Activated T-cell treated with anti-CD3 and anti-CD28 coated beads, Interleukin-2, amount 50 U/mL, for 4 hours (primary cell): Measurements from ENCODE around the gene DNAJB1. TPM values are rescaled to one million over a fixed set of nuclear protein-coding genes. Genes with fewer than 3 reads are reported as not detected.

Source experiments
- ATAC-seq, 2 donors: fragments of 200-7000 bp; cut with Tn5 transposase; one replicate each; pipeline ENCODE4 v1.10.0; 2021
- DNase-seq: peaks from one replicate; pipeline ENCODE4 v3.0.0-alpha.2; 2020
- H3K27me3 Mint-ChIP-seq: one replicate; pipeline ENCODE4 v1.8.0; 2021; ENCODE audit warnings: low read depth, mixed read lengths
- H3K36me3 Mint-ChIP-seq: one replicate; pipeline ENCODE4 v1.8.0; 2022; ENCODE audit warnings: mixed read lengths; ENCODE audit not compliant: insufficient read depth
- H3K4me1 Mint-ChIP-seq: one replicate; pipeline ENCODE4 v1.8.0; 2021; ENCODE audit warnings: low read depth, mixed read lengths
- H3K4me3 Mint-ChIP-seq: one replicate; pipeline ENCODE4 v1.8.0; 2021; ENCODE audit warnings: mild to moderate bottlenecking, moderate library complexity, mixed read lengths
- H3K9me3 Mint-ChIP-seq: one replicate; pipeline ENCODE4 v1.8.0; 2021; ENCODE audit warnings: mixed read lengths
- total RNA-seq, 3 donors: library from RNA; stranded (reverse); gene quantifications; one replicate each; pipeline ENCODE4 v1.2.1, GENCODE V29; 2021

The DNAJB1 gene
- total RNA-seq, 3 donors from 2014 or later: 119 to 128 (median 120) TPM

- peaks cover 43% of the 10 kb centered on the region for H3K4me1 Mint-ChIP-seq
These were observed 14.9 kb downstream of the DNAJB1 start for GRCh38 chr19:14503285-14503684.

GRCh38 chr19:14502334-14503092 lies 15.7 kb downstream of the DNAJB1 start:
- Mint-ChIP-seq H3K27me3 (no peaks in the 10 kb centered on the region), H3K36me3 (no peaks in the 10 kb centered on the region), H3K9me3 (no peaks in the 10 kb centered on the region), H3K4me1 (peaks cover 36% of the 10 kb centered on the region), H3K4me3 (no peak overlapping the region)
- ATAC-seq (no peak), DNase-seq (no peak)

More at GRCh38 chr19:14503285-14503684, 14.9 kb downstream of the DNAJB1 start:
- DNase-seq: no peak
- Mint-ChIP-seq H3K9me3 (no peaks in the 10 kb centered on the region), H3K4me3 (no peak overlapping the region), H3K27me3 (no peaks in the 10 kb centered on the region), H3K36me3 (no peaks in the 10 kb centered on the region)
- no peak for ATAC-seq

GRCh38 chr19:14497228-14497921 lies 20.8 kb downstream of the DNAJB1 start:
- Mint-ChIP-seq H3K4me1 (peaks cover 17% of the 10 kb centered on the region), H3K4me3 (peak overlapping the region; percentile 80), H3K9me3 (no peaks in the 10 kb centered on the region), H3K36me3 (peaks cover 3% of the 10 kb centered on the region), H3K27me3 (no peaks in the 10 kb centered on the region)
- DNase-seq (no peak), ATAC-seq (no peak)

- DNase-seq: no peak
- H3K4me3 Mint-ChIP-seq: peak overlapping the region; percentile 80
These were observed 21.4 kb downstream of the DNAJB1 start for GRCh38 chr19:14496834-14497227.

GRCh38 chr19:14496029-14496833 lies 22.0 kb downstream of the DNAJB1 start, which contains the start of gene GIPC1:
GIPC1 (minus strand) TSS chr19:14496127; CDS start chr19:14482976, 13,151 bp downstream.
- ATAC-seq (peak; percentile 96 to 98), DNase-seq (peak; percentile 74)
- Mint-ChIP-seq H3K9me3 (no peaks in the 10 kb centered on the region), H3K36me3 (peaks cover 7% of the 10 kb centered on the region), H3K27me3 (no peaks in the 10 kb centered on the region), H3K4me1 (peaks cover 17% of the 10 kb centered on the region), H3K4me3 (peak within 1 kb of the TSS; percentile 83)

More at GRCh38 chr19:14496834-14497227, 21.4 kb downstream of the DNAJB1 start:
- Mint-ChIP-seq H3K9me3 (no peaks in the 10 kb centered on the region), H3K27me3 (no peaks in the 10 kb centered on the region), H3K36me3 (peaks cover 3% of the 10 kb centered on the region), H3K4me1 (peaks cover 17% of the 10 kb centered on the region)
- no peak for ATAC-seq

GRCh38 chr19:14495672-14496028 lies 22.5 kb downstream of the DNAJB1 start:
- Mint-ChIP-seq H3K9me3 (no peaks in the 10 kb centered on the region), H3K36me3 (peaks cover 7% of the 10 kb centered on the region), H3K27me3 (no peaks in the 10 kb centered on the region), H3K4me3 (peak overlapping the region; percentile 83), H3K4me1 (peaks cover 17% of the 10 kb centered on the region)
- no peak for ATAC-seq
- no peak for DNase-seq

- Mint-ChIP-seq H3K4me1 (peaks cover 17% of the 10 kb centered on the region), H3K9me3 (no peaks in the 10 kb centered on the region), H3K36me3 (peaks cover 7% of the 10 kb centered on the region), H3K27me3 (no peaks in the 10 kb centered on the region), H3K4me3 (peak overlapping the region; percentile 83)
- ATAC-seq: no peak
- no peak for DNase-seq
These were observed 23.1 kb downstream of the DNAJB1 start for GRCh38 chr19:14494910-14495671.

GRCh38 chr19:14494411-14494810 lies 23.8 kb downstream of the DNAJB1 start:
- no peaks in the 10 kb centered on the region for H3K9me3 Mint-ChIP-seq
- peak overlapping the region; percentile 71 for H3K4me3 Mint-ChIP-seq
- no peak for DNase-seq
- peaks cover 11% of the 10 kb centered on the region for H3K36me3 Mint-ChIP-seq
- H3K27me3 Mint-ChIP-seq: no peaks in the 10 kb centered on the region
- peaks cover 17% of the 10 kb centered on the region for H3K4me1 Mint-ChIP-seq
- no peak for ATAC-seq

GRCh38 chr19:14492756-14493337 lies 25.4 kb downstream of the DNAJB1 start:
- H3K9me3 Mint-ChIP-seq: no peaks in the 10 kb centered on the region
- peaks cover 15% of the 10 kb centered on the region for H3K36me3 Mint-ChIP-seq
- no peaks in the 10 kb centered on the region for H3K27me3 Mint-ChIP-seq
- ATAC-seq (no peak), DNase-seq (no peak)
- H3K4me3 Mint-ChIP-seq: no peak overlapping the region
- peaks cover 17% of the 10 kb centered on the region for H3K4me1 Mint-ChIP-seq

GRCh38 chr19:14487370-14488125 lies 30.6 kb downstream of the DNAJB1 start:
- no peak overlapping the region for H3K4me3 Mint-ChIP-seq
- no peak for ATAC-seq

GRCh38 chr19:14482172-14482941 lies 35.8 kb downstream of the DNAJB1 start:
- Mint-ChIP-seq H3K4me1 (peaks cover 5% of the 10 kb centered on the region), H3K9me3 (no peaks in the 10 kb centered on the region), H3K4me3 (no peak overlapping the region), H3K36me3 (peaks cover 2% of the 10 kb centered on the region), H3K27me3 (no peaks in the 10 kb centered on the region)
- ATAC-seq (no peak), DNase-seq (no peak)

More at GRCh38 chr19:14487370-14488125, 30.6 kb downstream of the DNAJB1 start:
- no peak for DNase-seq
- Mint-ChIP-seq H3K36me3 (peaks cover 14% of the 10 kb centered on the region), H3K4me1 (peaks cover 2% of the 10 kb centered on the region), H3K9me3 (no peaks in the 10 kb centered on the region), H3K27me3 (no peaks in the 10 kb centered on the region)

- no peaks in the 10 kb centered on the region for H3K9me3 Mint-ChIP-seq
- H3K27me3 Mint-ChIP-seq: peaks cover 8% of the 10 kb centered on the region
- ATAC-seq (no peak), DNase-seq (no peak)
- no peaks in the 10 kb centered on the region for H3K36me3 Mint-ChIP-seq
- peaks cover 14% of the 10 kb centered on the region for H3K4me1 Mint-ChIP-seq
- no peak overlapping the region for H3K4me3 Mint-ChIP-seq
These were observed 37.5 kb downstream of the DNAJB1 start for GRCh38 chr19:14480700-14481079.
